H9 (cell line): Measurements from ENCODE around the gene USP34. TPM values are rescaled to one million over a fixed set of nuclear protein-coding genes. Genes with fewer than 3 reads are reported as not detected.

Experiments
- DNase-seq: peaks from one replicate; pipeline ENCODE4 v3.0.0-alpha.2; 2017
- H2AFZ ChIP-seq: one replicate; pipeline ENCODE4 v1.6.1; 2013; ENCODE audit warnings: mild to moderate bottlenecking, low read length, control low read depth, moderate library complexity
- H2AK5ac ChIP-seq: 2 replicates; pipeline ENCODE4 v1.6.1; 2013; ENCODE audit warnings: low read length, control low read depth, mixed read lengths; ENCODE audit not compliant: insufficient read length
- H2BK120ac ChIP-seq: one replicate; pipeline ENCODE4 v1.6.1; 2013; ENCODE audit warnings: low read depth, mild to moderate bottlenecking, low read length, control low read depth, inconsistent platforms; ENCODE audit not compliant: poor library complexity, severe bottlenecking
- H2BK12ac ChIP-seq: 2 replicates; pipeline ENCODE4 v1.6.1; 2013; ENCODE audit warnings: low read length, control low read depth, mixed read lengths, low read depth; ENCODE audit not compliant: insufficient read length
- H2BK15ac ChIP-seq: 2 replicates; pipeline ENCODE4 v1.6.1; 2013; ENCODE audit warnings: low read depth, low read length, control low read depth
- H2BK20ac ChIP-seq: one replicate; pipeline ENCODE4 v1.6.1; 2013; ENCODE audit warnings: low read depth, mild to moderate bottlenecking, low read length, control low read depth, inconsistent platforms; ENCODE audit not compliant: poor library complexity, severe bottlenecking
- H2BK5ac ChIP-seq: 2 replicates; pipeline ENCODE4 v1.6.1; 2013; ENCODE audit warnings: low read length, control low read depth, mixed read lengths; ENCODE audit not compliant: insufficient read length
- H3K14ac ChIP-seq: 2 replicates; pipeline ENCODE4 v1.6.1; 2013; ENCODE audit warnings: low read length, control low read depth; ENCODE audit not compliant: insufficient read depth
- H3K18ac ChIP-seq: 2 replicates; pipeline ENCODE4 v1.6.1; 2013; ENCODE audit warnings: low read depth, mild to moderate bottlenecking, mixed read lengths, low read length, control low read depth; ENCODE audit not compliant: insufficient read length
- H3K23ac ChIP-seq: 2 replicates; pipeline ENCODE4 v1.6.1; 2013; ENCODE audit warnings: low read length, control low read depth, mixed read lengths, low read depth; ENCODE audit not compliant: insufficient read length
- H3K23me2 ChIP-seq: 2 replicates; pipeline ENCODE4 v1.6.1; 2013; ENCODE audit warnings: low read depth, mild to moderate bottlenecking, mixed read lengths, low read length, control low read depth; ENCODE audit not compliant: insufficient read length, poor library complexity, severe bottlenecking
- H3K27ac ChIP-seq: 2 replicates; pipeline ENCODE4 v1.5.1; 2013; ENCODE audit warnings: low read length, control low read depth, mixed read lengths, low read depth; ENCODE audit not compliant: insufficient read length
- H3K27me3 ChIP-seq: 2 replicates; pipeline ENCODE4 v1.6.1; 2013; ENCODE audit warnings: low read length, control low read depth, inconsistent platforms; ENCODE audit not compliant: insufficient read depth
- H3K4ac ChIP-seq: 2 replicates; pipeline ENCODE4 v1.6.1; 2013; ENCODE audit warnings: low read depth, mild to moderate bottlenecking, control low read depth, inconsistent platforms, low read length, moderate library complexity
- H3K4me1 ChIP-seq: 2 replicates; pipeline ENCODE4 v1.6.1; 2013; ENCODE audit warnings: low read length, control low read depth, inconsistent platforms; ENCODE audit not compliant: insufficient read depth
- H3K4me2 ChIP-seq: 2 replicates; pipeline ENCODE4 v1.6.1; 2013; ENCODE audit warnings: low read length, control low read depth, mixed read lengths; ENCODE audit not compliant: insufficient read length, insufficient read depth
- H3K56ac ChIP-seq: 2 replicates; pipeline ENCODE4 v1.6.1; 2013; ENCODE audit warnings: low read depth, mild to moderate bottlenecking, mixed read lengths, low read length, control low read depth; ENCODE audit not compliant: insufficient read length
- H3K79me1 ChIP-seq: 2 replicates; pipeline ENCODE4 v1.6.1; 2013; ENCODE audit warnings: low read depth, mild to moderate bottlenecking, moderate library complexity, low read length, control low read depth, inconsistent platforms; ENCODE audit not compliant: insufficient read depth, poor library complexity, severe bottlenecking
- H3K79me2 ChIP-seq: 2 replicates; pipeline ENCODE4 v1.6.1; 2013; ENCODE audit warnings: low read length, control low read depth, inconsistent platforms; ENCODE audit not compliant: insufficient read depth
- H3K9ac ChIP-seq: 2 replicates; pipeline ENCODE4 v1.6.1; 2013; ENCODE audit warnings: low read length, control low read depth, mixed read lengths; ENCODE audit not compliant: insufficient read length; ENCODE audit errors: extremely low read depth
- H3K9me3 ChIP-seq: one replicate; pipeline ENCODE4 v1.6.1; 2013; ENCODE audit warnings: low read depth, low read length, inconsistent platforms; ENCODE audit not compliant: control insufficient read depth
- H3T11ph ChIP-seq: one replicate; pipeline ENCODE4 v1.6.1; 2013; ENCODE audit warnings: mild to moderate bottlenecking, low read length, control low read depth, inconsistent platforms
- H4K20me1 ChIP-seq: one replicate; pipeline ENCODE4 v1.6.1; 2013; ENCODE audit not compliant: control insufficient read depth, insufficient read length, insufficient read depth
- H4K5ac ChIP-seq: 2 replicates; pipeline ENCODE4 v1.6.1; 2013; ENCODE audit warnings: low read depth, mild to moderate bottlenecking, mixed read lengths, low read length, control low read depth; ENCODE audit not compliant: insufficient read length
- H4K8ac ChIP-seq: replicated peaks from 2 replicates; pipeline ENCODE4 v1.6.1; 2013; ENCODE audit warnings: low read length, control low read depth, mixed read lengths, low read depth; ENCODE audit not compliant: insufficient read length
- H4K91ac ChIP-seq: 2 replicates; pipeline ENCODE4 v1.6.1; 2013; ENCODE audit warnings: low read depth, mild to moderate bottlenecking, moderate library complexity, mixed read lengths, low read length, control low read depth; ENCODE audit not compliant: insufficient read length
- H3K27ac Mint-ChIP-seq, 3 experiments: 2 replicates in 2 of 3; 3 replicates in 1 of 3; pipeline ENCODE4 v1.8.0; 2020 to 2021; ENCODE audit warnings: mixed read lengths in 3 of 3, mild to moderate bottlenecking in 1 of 3, moderate library complexity in 1 of 3
- H3K27me3 Mint-ChIP-seq: 2 replicates; pipeline ENCODE4 v1.8.0; 2021; ENCODE audit warnings: low read depth, mild to moderate bottlenecking, moderate library complexity, mixed read lengths
- H3K36me3 Mint-ChIP-seq, 3 experiments: 2 replicates in 2 of 3; 3 replicates in 1 of 3; pipeline ENCODE4 v1.8.0; 2020 to 2021; ENCODE audit warnings: low read depth in 3 of 3, mixed read lengths in 3 of 3; ENCODE audit not compliant: insufficient read depth in 1 of 3
- H3K4me1 Mint-ChIP-seq, 2 experiments: 2 replicates each; pipeline ENCODE4 v1.8.0; 2020; ENCODE audit warnings: mixed read lengths in 2 of 2
- H3K4me3 Mint-ChIP-seq, 2 experiments: 2 replicates in 1 of 2; 3 replicates in 1 of 2; pipeline ENCODE4 v1.8.0; 2020 to 2021; ENCODE audit warnings: mild to moderate bottlenecking in 2 of 2, mixed read lengths in 2 of 2, moderate library complexity in 1 of 2
- H3K9me3 Mint-ChIP-seq, 2 experiments: 2 replicates in 1 of 2; 3 replicates in 1 of 2; pipeline ENCODE4 v1.8.0; 2020; ENCODE audit warnings: mild to moderate bottlenecking in 2 of 2, mixed read lengths in 2 of 2, moderate library complexity in 1 of 2
- WGBS: extraction: QIAGEN DNeasy Blood & Tissue Kit; methylation state at CpG from one replicate; pipeline ENCODE4 v1.1.7; 2013; ENCODE audit warnings: missing lambda C conversion rate, low lambda C conversion rate, mixed read lengths; ENCODE audit not compliant: insufficient read length; ENCODE audit errors: extremely low coverage; 5-methylcytosine and 5-hydroxymethylcytosine counted together
- total RNA-seq: library from RNA; stranded (reverse); gene quantifications from 2 replicates; pipeline ENCODE4 v1.2.1, GENCODE V29; 2021
- TF ChIP-seq, protein P1 (sequence below): fragments of 200-600 bp; sonication (generic); conservative IDR thresholded peaks from 3 replicates; pipeline ENCODE4 v1.8.0; 2021; ENCODE audit warnings: antibody characterized with exemption, mild to moderate bottlenecking

USP34 gene
- total RNA-seq, 1 experiment from 2014 or later = 93.9 TPM

DNA sequence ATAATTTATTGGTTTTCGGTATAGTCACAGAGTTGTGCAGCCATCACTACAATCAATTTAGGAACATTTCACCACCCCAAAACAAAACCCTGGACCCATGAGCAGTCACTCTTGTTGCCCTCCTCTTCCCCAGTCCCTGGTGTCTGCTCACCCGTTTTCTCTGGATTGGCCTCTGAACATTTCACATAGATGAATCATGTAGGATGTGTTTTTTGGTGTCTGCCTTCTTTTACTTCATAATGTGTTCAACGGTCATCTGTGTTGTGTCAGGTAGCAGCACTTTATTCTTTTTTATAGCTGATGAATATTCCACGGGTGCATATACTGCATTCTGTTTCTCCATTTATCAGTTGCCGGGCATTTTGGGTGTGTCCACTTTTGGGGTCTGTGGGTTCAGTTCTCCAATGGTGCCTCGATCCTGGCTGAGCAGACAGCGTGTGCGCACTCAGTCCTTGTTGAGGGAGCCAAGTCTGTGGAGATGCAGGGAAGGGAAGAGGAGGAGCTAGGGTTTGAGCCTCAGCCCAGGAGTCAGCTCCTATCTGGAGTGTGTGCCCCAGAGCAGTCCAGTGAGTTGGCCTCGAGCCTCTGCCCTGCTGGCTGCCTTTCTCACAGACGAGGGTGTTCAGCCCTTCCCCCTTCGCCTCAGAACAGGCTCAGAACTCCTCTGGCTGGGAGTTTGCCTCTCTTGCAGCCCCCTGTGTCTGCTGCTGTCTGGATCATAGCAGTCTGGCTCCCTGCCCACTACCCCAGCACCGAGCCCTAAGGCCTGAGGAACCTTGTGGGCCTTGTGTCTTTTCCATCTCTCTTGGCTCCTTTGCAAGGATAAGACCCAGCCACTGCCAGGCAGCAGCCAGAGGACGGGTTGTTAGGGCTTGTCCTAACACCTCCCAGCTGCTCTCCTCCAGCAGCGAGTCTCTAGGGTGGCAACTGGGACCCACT, 290.9 kb downstream of the USP34 start:
- Histone ChIP-seq H3K79me2 (no peaks in the 10 kb centered on the region), H3K4me1 (peaks cover 5% of the 10 kb centered on the region; the same call in 1 of the 2 replicates), H3K23me2 (peaks cover 14% of the 10 kb centered on the region), H3K27me3 (no peaks in the 10 kb centered on the region), H2BK20ac (no peak overlapping the region), H2BK120ac (no peak overlapping the region), H4K91ac (no peak overlapping the region), H4K20me1 (no peaks in the 10 kb centered on the region), H3K4me2 (no peak overlapping the region), H4K8ac (no peak overlapping the region), H3K79me1 (no peaks in the 10 kb centered on the region), H3K4ac (no peak overlapping the region), H2AK5ac (no peak overlapping the region), H3K56ac (no peak overlapping the region), H4K5ac (no peak overlapping the region), H3K9ac (no peak overlapping the region), H3K18ac (no peak overlapping the region), H3K27ac (no peak overlapping the region), H3K23ac (no peak overlapping the region), H3K14ac (no peak overlapping the region), H2BK5ac (no peak overlapping the region), H2AFZ (no peak overlapping the region), H3T11ph (no peak overlapping the region), H2BK12ac (no peak overlapping the region), H2BK15ac (no peak overlapping the region), H3K9me3 (no peaks in the 10 kb centered on the region)
- WGBS = no CpG with 5 or more reads among the region's 14 CpGs
- no peak for DNase-seq
- Mint-ChIP-seq H3K27ac (peak overlapping the region; percentile 35 to 94 (median 63); a peak in 4 of 7 replicates), H3K27me3 (peaks cover 20% of the 10 kb centered on the region), H3K36me3 (peaks cover 39 to 55% (median 53%) of the 10 kb centered on the region in 3 experiments; a peak in 6 of 7 replicates), H3K9me3 (no peaks in the 10 kb centered on the region; a peak in 1 of 5 replicates), H3K4me3 (peak overlapping the region; percentile 9 to 82; a peak in 4 of 5 replicates), H3K4me1 (peaks cover 37 to 38% of the 10 kb centered on the region in 2 experiments)
- TF ChIP-seq, protein P1, sequence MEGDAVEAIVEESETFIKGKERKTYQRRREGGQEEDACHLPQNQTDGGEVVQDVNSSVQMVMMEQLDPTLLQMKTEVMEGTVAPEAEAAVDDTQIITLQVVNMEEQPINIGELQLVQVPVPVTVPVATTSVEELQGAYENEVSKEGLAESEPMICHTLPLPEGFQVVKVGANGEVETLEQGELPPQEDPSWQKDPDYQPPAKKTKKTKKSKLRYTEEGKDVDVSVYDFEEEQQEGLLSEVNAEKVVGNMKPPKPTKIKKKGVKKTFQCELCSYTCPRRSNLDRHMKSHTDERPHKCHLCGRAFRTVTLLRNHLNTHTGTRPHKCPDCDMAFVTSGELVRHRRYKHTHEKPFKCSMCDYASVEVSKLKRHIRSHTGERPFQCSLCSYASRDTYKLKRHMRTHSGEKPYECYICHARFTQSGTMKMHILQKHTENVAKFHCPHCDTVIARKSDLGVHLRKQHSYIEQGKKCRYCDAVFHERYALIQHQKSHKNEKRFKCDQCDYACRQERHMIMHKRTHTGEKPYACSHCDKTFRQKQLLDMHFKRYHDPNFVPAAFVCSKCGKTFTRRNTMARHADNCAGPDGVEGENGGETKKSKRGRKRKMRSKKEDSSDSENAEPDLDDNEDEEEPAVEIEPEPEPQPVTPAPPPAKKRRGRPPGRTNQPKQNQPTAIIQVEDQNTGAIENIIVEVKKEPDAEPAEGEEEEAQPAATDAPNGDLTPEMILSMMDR = no peak
